Right hindlimb (tissue), 1 donor: ENCODE data around the gene KCTD15.

Source experiments
- DNase-seq: peaks from one replicate; pipeline ENCODE4 v3.0.0-alpha.2; 2018

The KCTD15 gene

GRCh38 chr19:33772102-33772857 lies 24.4 kb upstream of the KCTD15 start:
- DNase-seq, result no peak

GRCh38 chr19:33772858-33773180 lies 23.9 kb upstream of the KCTD15 start:
- no peak for DNase-seq

GRCh38 chr19:33773704-33774624 lies 22.7 kb upstream of the KCTD15 start:
- no peak for DNase-seq

DNA sequence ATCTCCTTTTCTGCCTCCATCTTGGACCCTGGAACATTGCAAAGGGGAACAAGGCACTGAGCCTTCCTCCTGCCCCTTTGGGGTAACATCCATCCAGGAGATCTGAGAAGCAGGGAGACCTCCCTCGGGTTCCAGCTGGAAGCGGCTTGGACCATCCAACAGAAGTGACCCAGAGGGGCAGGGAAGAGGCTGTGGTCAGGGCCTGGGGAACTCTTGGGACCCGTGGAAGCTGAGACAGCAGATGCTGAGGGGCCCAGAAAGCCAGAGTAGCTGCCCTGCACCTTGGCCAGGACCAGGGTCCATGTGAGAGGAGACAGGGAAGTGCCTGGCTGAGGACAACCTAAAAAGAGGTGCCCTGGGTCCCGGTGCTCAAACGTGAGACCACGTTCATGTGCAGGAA lies 21.9 kb upstream of the KCTD15 start:
- no peak for DNase-seq

DNA sequence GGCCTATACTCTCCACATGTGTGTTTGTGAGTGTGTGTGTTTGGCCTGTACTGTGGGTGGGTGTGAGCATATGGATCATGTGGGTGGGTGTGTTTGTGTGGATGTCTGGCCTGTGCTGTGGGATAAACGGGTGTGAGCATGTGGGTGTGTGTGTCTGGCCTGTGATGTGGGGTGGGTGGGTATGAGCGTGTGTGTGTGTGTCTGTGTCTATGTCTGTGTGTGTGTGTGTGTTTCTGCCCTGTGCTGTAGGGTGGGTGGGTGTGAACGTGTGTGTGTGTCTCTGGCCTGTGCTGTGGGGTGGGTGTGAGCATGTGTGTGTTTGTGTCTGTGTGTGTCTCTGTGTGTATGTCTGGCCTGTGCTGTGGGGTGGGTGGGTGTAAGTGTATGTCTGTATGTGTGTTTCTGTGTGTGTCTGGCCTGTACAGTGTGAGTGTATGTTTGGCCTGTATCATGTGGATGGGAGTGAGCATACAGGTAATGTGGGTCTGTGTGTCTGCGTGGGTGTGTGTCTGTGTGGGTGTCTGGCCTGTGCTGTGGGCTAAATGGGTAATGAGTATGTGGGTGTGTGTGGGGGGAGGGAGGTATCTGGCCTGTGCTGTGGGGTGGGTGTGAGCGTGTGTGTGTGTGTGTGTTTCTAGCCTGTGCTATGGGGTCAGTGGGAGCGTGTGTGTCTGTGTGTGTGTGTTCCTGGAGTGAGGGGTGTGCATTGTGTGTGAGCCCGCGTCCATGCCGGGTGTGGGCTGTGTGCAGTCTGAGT lies 20.8 kb upstream of the KCTD15 start:
- DNase-seq, result no peak

DNA sequence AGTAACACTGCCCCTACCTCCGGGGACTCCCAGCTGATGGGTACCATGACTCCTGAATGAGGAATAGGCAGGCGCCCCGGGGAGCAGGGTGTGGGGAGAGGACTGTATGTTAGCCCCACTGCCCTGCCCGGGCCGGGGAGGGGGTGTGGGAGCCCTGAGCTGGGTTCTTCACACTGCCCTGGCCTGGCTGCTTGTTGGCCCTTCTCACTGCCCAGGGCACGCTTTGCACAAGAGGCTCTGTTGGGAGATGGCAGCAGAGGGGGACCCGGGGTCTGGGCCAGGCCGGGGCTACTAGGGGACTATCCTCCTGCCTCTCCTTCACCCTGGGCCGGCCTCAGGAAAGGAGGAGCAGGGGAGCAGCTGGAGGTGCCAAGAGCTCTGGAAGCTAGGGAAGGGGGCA lies 19.3 kb upstream of the KCTD15 start:
- no peak for DNase-seq

DNA sequence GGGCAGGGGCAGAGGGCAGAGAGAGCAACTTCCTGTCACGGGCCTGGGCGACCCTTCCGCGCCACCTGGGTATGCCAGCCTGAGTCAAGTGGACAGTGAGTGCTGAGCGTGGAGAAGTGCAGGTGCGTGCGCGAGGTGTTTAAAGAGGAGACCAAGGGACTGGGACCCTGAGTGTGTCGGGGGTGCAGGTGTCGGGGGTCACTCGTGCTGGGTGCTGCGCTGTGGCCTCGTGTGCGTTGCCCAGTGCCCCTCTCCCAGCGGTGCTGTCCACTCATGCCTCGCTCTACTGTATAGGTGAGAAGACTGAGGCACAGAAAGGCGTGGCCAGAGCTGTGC lies 18.9 kb upstream of the KCTD15 start:
- DNase-seq, result no peak

DNA sequence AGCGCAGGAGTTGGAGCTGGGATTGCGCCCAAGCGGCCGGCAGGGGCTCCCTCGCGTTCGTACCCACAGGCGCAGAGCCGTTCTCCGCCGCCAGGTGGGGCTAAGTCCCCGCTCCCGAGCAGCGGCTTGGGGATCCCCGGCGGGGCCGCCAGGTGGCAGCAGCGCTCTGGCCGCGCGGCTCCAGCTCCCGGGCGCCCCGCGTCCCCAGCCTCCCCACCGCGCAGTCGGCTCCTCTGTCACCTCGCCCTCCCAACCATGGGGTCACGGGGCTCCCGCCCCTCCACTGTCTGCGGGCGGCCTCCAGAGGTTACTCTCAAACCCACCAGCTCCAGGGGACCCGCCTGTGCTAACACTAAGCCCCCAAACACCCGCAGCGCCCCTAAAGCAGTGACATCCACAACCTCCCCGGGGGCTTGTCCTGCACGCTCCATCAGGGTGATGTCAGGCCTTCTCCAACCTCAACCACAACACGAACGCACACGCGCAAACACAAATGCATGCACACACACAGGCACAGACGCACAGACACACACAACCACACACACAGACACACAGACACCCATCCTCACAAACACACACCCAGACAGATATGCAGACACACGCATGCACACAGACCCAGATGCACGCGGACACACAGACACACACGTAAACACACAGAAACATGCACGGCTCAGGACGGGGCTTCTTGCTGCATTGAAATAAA lies 18.4 kb upstream of the KCTD15 start:
- peak; percentile 85 for DNase-seq

GRCh38 chr19:33779849-33780248 lies 16.8 kb upstream of the KCTD15 start:
- DNase-seq, result no peak

- no peak for DNase-seq
Observed at GRCh38 chr19:33780251-33780650, 16.4 kb upstream of the KCTD15 start.

DNA sequence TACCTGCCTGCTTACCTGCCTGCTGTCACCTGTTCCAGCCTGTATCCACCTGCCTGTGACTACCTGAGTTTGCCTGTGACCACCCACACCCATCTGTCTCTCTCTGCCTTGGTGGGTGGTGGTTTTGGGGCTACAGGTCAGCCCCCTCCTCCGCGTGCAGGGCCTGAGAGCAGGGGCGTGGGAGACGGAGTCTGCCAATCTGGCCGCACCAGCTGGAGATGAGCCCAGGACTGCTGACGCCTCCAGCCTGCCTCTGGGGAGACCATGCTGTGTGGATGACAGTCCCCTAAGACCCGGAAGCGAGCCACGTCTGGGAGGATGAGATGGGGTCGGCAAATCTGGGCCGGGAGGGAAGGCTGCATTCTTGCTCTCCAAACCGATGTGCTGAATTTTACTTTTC lies 15.9 kb upstream of the KCTD15 start:
- DNase-seq, result no peak

DNA sequence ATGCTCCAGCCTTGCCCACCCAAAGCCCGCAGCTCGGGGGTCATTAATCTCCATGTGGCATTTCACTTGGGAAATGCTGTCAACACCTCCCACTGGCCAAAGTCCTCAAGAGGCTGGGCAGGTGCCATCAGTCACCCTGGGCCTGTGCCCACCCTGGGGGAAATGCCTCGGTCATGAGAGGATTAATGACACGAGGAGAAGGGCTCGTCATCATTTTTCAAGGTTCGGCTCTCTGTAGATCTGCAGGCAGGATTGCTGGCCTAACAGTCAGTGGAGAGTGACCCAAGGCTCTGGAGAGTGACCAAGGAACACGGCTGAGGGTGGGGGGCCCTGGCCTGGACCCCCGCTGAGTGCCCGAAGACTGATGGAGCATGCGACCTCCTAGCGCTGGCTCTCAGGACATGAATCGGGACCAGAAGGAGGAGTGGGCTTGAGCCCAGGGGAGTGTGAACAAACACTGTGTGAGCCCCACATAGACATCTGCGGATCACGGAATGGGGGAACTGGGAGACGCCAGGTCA lies 15.2 kb upstream of the KCTD15 start:
- no peak for DNase-seq

- no peak for DNase-seq
Observed at GRCh38 chr19:33781996-33782395, 14.7 kb upstream of the KCTD15 start.

DNA sequence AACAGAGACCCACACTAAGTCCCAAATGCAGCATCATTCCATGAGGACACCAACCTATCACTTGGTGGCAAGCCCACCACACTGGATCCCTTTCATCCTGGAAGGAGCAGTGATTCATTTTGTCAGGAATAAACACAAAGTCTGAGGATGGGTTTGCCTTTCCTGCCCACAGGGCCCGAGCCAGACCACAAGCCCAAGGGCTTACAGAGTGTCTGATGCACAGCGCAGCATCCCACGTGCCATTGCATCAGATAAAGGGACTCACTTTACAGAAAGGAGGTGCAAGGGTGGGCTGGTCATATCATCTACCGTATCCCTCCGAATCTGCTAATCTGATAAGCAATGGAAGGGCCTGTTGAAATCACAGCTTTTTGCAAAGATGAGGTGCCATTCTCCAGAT lies 12.2 kb upstream of the KCTD15 start:
- DNase-seq, result no peak

GRCh38 chr19:33785795-33786194 lies 10.9 kb upstream of the KCTD15 start:
- no peak for DNase-seq

DNA sequence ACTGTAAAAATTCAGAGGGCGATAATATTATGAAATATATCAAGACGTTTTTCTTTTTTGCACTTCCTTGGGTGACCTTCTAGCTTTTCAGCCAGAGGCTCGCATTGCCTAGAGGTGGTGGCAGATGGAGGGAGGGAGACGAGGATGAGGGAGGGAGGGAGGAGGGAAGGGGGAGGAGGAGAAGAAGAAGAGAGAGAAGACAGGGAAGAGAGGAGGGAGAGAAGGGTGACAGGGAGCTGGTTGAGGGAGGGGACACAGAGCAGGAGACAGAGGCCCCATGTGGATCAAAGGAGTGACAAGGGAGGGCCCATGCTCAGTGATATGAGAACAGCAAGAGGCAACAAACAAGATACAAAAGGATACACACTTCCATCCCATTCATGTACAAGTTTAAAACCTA lies 8.0 kb upstream of the KCTD15 start:
- no peak for DNase-seq

DNA sequence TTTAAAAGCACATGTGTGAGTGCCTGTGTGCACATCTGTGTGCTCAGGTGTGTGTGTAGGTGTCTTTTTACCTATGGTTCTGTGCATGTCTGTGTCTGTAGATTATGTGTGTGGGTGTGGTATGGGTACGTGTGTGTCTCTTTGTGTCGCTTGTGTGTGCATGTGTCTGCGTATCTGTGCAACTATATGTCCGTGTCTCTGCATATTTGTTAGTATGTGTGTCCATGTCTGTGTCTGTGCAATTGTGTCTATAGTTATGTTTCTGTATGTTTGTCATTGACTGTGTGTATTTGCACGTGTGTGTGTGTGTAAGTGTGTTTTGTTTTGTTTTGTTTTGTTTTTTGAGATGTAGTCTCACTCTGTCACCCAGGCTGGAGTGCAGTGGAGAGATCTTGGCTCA lies 7.3 kb upstream of the KCTD15 start:
- no peak for DNase-seq

- DNase-seq, result no peak
Observed at GRCh38 chr19:33794683-33795369, 1.8 kb upstream of the KCTD15 start.

DNA sequence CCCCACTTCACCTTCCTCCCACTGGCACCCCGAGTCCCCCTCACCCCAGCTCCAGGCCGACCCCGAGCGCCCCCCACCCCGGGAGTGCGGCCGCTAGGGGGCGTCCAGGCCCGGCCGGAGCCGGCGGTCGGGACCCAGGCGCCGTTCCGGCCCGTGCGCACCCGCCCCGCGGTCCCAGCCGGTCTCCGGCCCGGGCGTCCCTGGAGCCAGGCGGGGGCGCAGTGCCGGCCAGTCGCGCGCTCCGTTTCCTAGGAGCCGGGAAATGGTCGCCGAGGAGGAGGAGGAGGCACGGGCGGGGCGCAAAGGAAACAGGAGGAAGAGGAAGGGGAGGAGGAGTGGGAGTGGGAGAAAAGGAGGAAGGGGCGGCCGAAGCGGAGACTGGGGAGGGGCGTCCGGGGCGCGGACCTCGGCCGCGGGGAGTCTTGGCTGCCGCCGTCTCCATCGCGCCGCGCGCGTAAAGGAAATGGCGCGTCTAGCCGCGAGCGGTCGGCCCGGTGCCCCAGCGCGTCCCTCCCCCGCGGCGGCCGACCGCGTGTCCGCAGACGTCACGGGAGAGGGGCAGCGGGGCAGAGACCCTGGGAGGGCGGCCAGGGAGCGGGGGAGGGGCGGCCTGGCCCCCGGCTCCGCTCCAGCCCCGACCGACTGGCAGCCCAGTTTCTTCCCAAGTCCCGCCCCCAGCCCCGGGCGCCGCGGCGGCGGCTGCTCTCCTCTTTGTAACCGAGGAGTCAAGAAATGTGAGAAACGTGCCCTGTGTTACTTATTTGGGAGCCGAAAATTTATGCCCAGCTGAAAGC lies 1.1 kb upstream of the KCTD15 start:
- DNase-seq, result peak; percentile 94

GRCh38 chr19:33797802-33798671 lies 1.4 kb downstream of the KCTD15 start:
- peak; percentile 74 for DNase-seq
